ENCODE results near the gene LIMA1.
"Not testable (repeated sequence)": the region's sequence is repeated elsewhere in the genome, so short reads cannot be mapped to it uniquely, and the experiment has no call there.

LIMA1 gene

DNA sequence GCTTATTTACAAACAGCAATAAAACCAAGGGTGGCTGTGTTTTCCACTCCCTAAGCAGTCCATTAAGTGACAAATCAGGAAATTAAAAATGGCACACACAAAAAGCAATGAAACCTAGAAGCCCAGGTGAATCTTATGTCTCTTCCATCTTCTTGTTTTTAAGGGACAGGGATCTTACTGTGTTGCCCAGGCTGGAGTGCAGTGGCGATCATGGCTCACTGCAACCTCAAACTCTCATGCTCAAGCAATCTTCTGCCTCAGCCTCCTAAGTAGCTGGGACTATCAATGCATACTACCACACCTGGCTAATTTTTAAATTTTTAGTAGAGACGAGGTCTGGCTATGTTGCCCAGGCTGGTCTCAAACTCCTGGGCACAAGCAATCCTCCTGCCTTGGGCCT, 63.8 kb downstream of the LIMA1 start:
- H3K4me3 ChIP-seq (ENCODE audit: low read depth in 1 of 2, low read length in 2 of 2): peak overlapping the region in 1 of 2 experiments; percentile 28; a peak in 1 of 4 replicates
- H3K4me1 ChIP-seq (ENCODE audit: insufficient read depth, low read length): peaks cover 54% of the 10 kb centered on the region
- no peak overlapping the region for H3K9ac ChIP-seq (ENCODE audit: low read depth, low read length)
- H3K9me3 ChIP-seq (ENCODE audit: insufficient read depth, low read length, severe bottlenecking): no peaks in the 10 kb centered on the region
- peak overlapping the region; percentile 40; the same call in 1 of the 2 replicates for H3K27ac ChIP-seq (ENCODE audit: low read length)
- no peaks in the 10 kb centered on the region for H3K27me3 ChIP-seq (ENCODE audit: insufficient read depth, low read length, poor library complexity)
- DNase-seq (no peak), ATAC-seq (ENCODE audit: insufficient read depth, low read depth) (no peak)
- peak overlapping the region; percentile 93; the same call in 1 of the 2 replicates for H3K4me2 ChIP-seq (ENCODE audit: insufficient read depth, low read length)
- H3K36me3 ChIP-seq (ENCODE audit: insufficient read depth, low read length): no peaks in the 10 kb centered on the region
- no peaks in the 10 kb centered on the region for H4K20me1 ChIP-seq (ENCODE audit: insufficient read depth, low read length)
- no peak overlapping the region for H2AFZ ChIP-seq (ENCODE audit: low read depth, low read length)
- TF ChIP-seq, protein P1, sequence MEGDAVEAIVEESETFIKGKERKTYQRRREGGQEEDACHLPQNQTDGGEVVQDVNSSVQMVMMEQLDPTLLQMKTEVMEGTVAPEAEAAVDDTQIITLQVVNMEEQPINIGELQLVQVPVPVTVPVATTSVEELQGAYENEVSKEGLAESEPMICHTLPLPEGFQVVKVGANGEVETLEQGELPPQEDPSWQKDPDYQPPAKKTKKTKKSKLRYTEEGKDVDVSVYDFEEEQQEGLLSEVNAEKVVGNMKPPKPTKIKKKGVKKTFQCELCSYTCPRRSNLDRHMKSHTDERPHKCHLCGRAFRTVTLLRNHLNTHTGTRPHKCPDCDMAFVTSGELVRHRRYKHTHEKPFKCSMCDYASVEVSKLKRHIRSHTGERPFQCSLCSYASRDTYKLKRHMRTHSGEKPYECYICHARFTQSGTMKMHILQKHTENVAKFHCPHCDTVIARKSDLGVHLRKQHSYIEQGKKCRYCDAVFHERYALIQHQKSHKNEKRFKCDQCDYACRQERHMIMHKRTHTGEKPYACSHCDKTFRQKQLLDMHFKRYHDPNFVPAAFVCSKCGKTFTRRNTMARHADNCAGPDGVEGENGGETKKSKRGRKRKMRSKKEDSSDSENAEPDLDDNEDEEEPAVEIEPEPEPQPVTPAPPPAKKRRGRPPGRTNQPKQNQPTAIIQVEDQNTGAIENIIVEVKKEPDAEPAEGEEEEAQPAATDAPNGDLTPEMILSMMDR (IDR thresholded peaks at IDR 0.05; ENCODE audit: borderline replicate concordance, extremely low read depth, low read length, poor library complexity, severe bottlenecking): no peak
- TF ChIP-seq EZH2 (IDR thresholded peaks at IDR 0.05; ENCODE audit: borderline replicate concordance, low read depth, low read length, severe bottlenecking): no peak
- peaks cover 15% of the 10 kb centered on the region for H3K79me2 ChIP-seq (ENCODE audit: insufficient read depth, low read length)

DNA sequence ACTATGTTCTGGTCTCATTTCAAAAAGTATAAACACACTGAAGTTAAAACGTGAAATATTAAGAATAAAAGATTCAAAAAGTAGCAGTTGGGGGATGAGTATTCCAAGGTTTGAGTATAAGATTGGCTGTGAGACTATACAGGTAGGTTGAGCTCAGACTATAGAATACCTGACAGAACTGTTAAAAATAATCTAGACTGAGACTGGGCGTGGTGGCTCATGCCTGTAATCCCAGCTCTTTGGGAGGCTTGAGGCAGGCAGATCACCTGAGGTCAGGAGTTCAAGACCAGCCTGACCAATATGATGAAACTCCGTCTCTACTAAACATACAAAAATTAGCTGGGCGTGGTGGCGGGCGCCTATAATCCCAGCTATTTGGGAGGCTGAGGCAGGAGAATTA, 64.3 kb downstream of the LIMA1 start:
- not testable (repeated sequence) for ATAC-seq (ENCODE audit: insufficient read depth, low read depth); H3K4me3 ChIP-seq (ENCODE audit: low read depth in 1 of 2, low read length in 2 of 2); H3K9me3 ChIP-seq (ENCODE audit: insufficient read depth, low read length, severe bottlenecking); H2AFZ ChIP-seq (ENCODE audit: low read depth, low read length); H3K27ac ChIP-seq (ENCODE audit: low read length); H3K9ac ChIP-seq (ENCODE audit: low read depth, low read length); H4K20me1 ChIP-seq (ENCODE audit: insufficient read depth, low read length); H3K4me2 ChIP-seq (ENCODE audit: insufficient read depth, low read length); H3K27me3 ChIP-seq (ENCODE audit: insufficient read depth, low read length, poor library complexity); DNase-seq; H3K36me3 ChIP-seq (ENCODE audit: insufficient read depth, low read length)
- Histone ChIP-seq H3K4me1 (ENCODE audit: insufficient read depth, low read length) (peaks cover 49% of the 10 kb centered on the region), H3K79me2 (ENCODE audit: insufficient read depth, low read length) (peaks cover 15% of the 10 kb centered on the region)

DNA sequence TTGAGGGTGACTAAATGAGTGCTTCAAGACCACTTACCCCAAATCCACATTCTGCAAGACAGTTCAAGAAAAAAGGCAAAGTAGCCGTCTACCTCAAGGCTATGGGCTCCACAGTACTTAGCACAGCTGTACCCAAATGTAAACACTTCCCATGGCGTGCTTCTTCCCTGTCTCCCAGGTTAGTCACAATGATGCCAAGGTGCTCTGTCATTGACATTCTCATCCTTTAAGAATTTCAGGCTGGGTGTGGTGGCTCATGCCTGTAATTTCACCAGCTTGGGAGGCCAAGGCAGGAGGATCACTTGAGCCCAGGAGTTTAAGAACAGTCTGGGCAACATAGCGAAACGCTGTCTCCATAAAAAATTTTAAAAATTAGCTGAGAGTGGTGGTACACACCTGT, 64.9 kb downstream of the LIMA1 start:
- DNase-seq: no peak
- Histone ChIP-seq H3K4me1 (ENCODE audit: insufficient read depth, low read length) (peaks cover 43% of the 10 kb centered on the region), H3K27ac (ENCODE audit: low read length) (no peak overlapping the region), H3K4me2 (ENCODE audit: insufficient read depth, low read length) (no peak overlapping the region), H3K9ac (ENCODE audit: low read depth, low read length) (no peak overlapping the region), H3K79me2 (ENCODE audit: insufficient read depth, low read length) (peaks cover 15% of the 10 kb centered on the region), H3K27me3 (ENCODE audit: insufficient read depth, low read length, poor library complexity) (no peaks in the 10 kb centered on the region), H4K20me1 (ENCODE audit: insufficient read depth, low read length) (no peaks in the 10 kb centered on the region), H3K36me3 (ENCODE audit: insufficient read depth, low read length) (no peaks in the 10 kb centered on the region), H3K4me3 (ENCODE audit: low read depth in 1 of 2, low read length in 2 of 2) (no peak overlapping the region), H2AFZ (ENCODE audit: low read depth, low read length) (no peak overlapping the region), H3K9me3 (ENCODE audit: insufficient read depth, low read length, severe bottlenecking) (no peaks in the 10 kb centered on the region)
- no peak for ATAC-seq (ENCODE audit: insufficient read depth, low read depth)
- no peak for TF ChIP-seq EZH2 (IDR thresholded peaks at IDR 0.05; ENCODE audit: borderline replicate concordance, low read depth, low read length, severe bottlenecking)
- TF ChIP-seq, protein P1 (IDR thresholded peaks at IDR 0.05; ENCODE audit: borderline replicate concordance, extremely low read depth, low read length, poor library complexity, severe bottlenecking): no peak

DNA sequence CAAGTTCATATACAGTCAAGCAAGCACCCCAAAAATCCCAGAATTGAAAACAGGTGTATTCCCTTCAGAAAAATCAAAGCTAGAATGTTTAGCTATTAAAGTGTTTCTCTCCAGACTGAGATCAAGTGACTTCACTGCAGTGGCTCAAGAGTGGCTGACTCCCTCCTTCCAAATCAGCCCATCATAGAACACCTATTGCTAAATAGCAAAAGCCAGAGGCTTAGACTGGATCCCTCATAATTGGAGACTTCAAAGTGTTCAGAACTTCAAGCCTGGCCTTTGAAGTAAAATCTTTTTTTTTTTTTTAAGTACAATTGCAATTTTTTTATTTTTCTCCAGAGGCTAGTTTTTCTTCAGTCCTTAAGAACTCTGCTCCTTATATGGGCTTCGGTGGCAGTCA, 66.1 kb downstream of the LIMA1 start:
- no peaks in the 10 kb centered on the region for H4K20me1 ChIP-seq (ENCODE audit: insufficient read depth, low read length)
- TF ChIP-seq, protein P1 (IDR thresholded peaks at IDR 0.05; ENCODE audit: borderline replicate concordance, extremely low read depth, low read length, poor library complexity, severe bottlenecking): no peak
- TF ChIP-seq EZH2 (IDR thresholded peaks at IDR 0.05; ENCODE audit: borderline replicate concordance, low read depth, low read length, severe bottlenecking): no peak
- H3K9me3 ChIP-seq (ENCODE audit: insufficient read depth, low read length, severe bottlenecking): no peaks in the 10 kb centered on the region
- H3K79me2 ChIP-seq (ENCODE audit: insufficient read depth, low read length): peaks cover 14% of the 10 kb centered on the region
- H2AFZ ChIP-seq (ENCODE audit: low read depth, low read length): no peak overlapping the region
- DNase-seq (no peak), ATAC-seq (ENCODE audit: insufficient read depth, low read depth) (no peak)
- H3K9ac ChIP-seq (ENCODE audit: low read depth, low read length): no peak overlapping the region
- no peak overlapping the region for H3K4me3 ChIP-seq (ENCODE audit: low read depth in 1 of 2, low read length in 2 of 2)
- no peak overlapping the region for H3K4me2 ChIP-seq (ENCODE audit: insufficient read depth, low read length)
- no peak overlapping the region for H3K27ac ChIP-seq (ENCODE audit: low read length)
- no peaks in the 10 kb centered on the region for H3K27me3 ChIP-seq (ENCODE audit: insufficient read depth, low read length, poor library complexity)
- H3K36me3 ChIP-seq (ENCODE audit: insufficient read depth, low read length): no peaks in the 10 kb centered on the region
- peaks cover 40% of the 10 kb centered on the region for H3K4me1 ChIP-seq (ENCODE audit: insufficient read depth, low read length)

Measured in DND-41 (cell line).